ENCODE results near the gene PARN.

The PARN gene

GRCh38 chr16:14495213-14496046, 134.6 kb downstream of the PARN start:
- DNase-seq, result no peak

GRCh38 chr16:14494396-14494966, 135.6 kb downstream of the PARN start:
- no peak for DNase-seq

GRCh38 chr16:14493791-14494190, 136.3 kb downstream of the PARN start:
- no peak for DNase-seq

- DNase-seq, result no peak
These were observed 137.4 kb downstream of the PARN start for GRCh38 chr16:14492614-14493013.

GRCh38 chr16:14491861-14492529, 138.1 kb downstream of the PARN start:
- no peak for DNase-seq

DNA sequence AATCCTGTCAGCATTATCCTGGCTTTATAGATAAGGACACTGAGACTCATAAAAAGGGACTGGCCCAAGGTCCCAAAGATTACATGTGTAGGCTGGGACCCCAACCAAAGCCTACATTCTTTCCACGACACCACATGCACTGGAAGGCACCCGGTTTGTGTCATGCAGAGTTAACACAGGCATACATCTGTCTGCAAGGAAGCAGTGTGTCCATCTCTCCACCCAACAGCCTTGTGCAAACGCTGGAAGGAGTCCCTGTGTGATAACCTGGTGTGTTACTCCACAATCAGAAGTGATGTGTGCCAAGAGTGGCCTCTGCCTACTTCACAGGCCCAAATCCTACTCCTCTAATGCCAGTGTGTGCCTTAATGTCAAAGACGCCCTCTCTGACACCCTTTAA, 139.8 kb downstream of the PARN start:
- no peak for DNase-seq

GRCh38 chr16:14489460-14489859, 140.6 kb downstream of the PARN start:
- DNase-seq, result no peak

DNA sequence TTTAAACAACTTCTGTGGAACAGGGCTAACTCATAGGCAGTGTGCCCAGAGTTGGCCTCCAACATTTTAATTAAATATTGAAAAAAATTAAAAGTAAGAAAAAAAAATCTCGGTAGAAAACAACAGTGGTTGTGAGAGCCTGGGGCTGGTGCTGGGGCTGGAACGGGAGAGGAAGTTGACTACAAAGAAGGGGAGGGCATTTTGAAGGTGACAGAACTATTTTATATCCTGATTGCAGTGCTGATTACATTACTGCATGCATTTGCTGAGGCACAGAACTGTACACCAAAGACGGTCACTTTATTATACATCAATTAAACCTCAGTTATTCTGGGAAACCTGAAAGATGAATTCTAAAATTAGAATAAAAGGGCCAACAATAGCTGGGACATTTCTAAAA, 142.5 kb downstream of the PARN start:
- no peak for DNase-seq

DNA sequence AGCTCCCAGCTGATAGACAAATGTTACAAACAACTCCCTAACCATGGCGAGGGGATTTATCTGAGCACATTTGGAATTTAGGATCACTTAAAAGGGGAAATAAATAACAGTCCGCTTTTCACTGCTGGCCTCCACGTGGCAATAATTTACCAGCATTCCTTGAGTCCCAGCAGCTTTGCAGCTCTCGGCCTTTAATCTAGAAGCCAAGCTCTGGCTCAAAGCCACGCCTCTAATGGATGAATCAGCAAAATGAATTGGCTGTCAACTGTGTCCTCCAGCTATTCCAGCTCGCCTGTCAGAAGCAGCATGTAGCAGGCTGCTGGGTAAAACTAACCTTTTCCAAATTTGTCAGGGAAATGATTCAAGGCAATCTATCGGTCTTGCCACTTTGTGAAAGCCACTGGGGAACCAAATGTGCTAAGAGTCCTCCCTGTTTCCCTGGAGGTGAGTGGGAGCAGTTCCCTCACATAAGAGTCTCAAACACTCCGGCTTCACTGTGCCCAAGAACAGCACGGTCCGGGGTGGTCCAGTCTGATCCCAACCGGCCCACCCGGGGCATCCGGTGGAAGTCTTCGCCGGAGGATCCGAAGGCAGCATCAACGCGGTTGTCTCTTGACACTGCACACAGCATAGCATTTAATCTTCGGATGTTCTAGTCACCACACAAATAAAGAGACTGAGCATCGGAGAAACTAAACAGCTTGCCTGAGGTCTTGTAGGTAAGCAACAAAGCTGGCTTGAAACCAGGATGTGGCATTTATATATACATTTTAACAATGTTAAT, 143.3 kb downstream of the PARN start:
- no peak for DNase-seq

DNA sequence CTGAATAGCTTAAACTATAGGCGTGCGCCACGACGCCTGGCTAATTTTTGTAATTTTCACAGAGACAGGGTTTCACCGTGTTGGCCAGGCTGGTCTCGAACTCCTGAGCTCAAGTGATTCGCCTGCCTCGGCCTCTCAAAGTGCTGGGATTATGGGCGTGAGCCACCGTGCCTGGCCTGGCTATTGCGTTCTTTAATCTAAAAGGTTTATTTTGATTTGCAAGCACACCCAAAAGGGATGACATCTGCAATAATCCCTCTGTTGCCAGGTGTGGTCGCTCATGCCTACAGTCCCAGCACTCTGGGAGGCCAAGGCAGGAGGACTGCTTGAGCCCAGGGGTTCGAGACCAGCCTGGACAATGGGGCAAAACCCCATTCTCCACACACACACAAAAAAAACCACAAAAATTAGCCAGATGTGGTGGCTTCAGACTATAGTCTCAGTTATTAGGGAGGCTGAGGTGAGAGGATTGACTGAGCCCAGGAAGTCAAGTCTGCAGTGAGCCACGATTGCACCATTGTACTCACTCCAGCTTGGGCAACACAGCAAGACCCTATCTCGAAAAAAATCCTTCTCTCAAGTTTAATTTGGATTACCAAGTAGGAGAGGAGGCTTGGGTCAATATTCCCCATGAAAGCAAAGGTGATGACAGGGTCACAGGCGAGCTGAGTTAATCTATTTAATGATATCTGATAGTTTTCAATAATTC, 144.1 kb downstream of the PARN start:
- DNase-seq, result no peak

GRCh38 chr16:14485121-14485551, 144.9 kb downstream of the PARN start:
- DNase-seq, result no peak

- no peak for DNase-seq
These were observed 146.2 kb downstream of the PARN start for GRCh38 chr16:14483819-14484385.

DNA sequence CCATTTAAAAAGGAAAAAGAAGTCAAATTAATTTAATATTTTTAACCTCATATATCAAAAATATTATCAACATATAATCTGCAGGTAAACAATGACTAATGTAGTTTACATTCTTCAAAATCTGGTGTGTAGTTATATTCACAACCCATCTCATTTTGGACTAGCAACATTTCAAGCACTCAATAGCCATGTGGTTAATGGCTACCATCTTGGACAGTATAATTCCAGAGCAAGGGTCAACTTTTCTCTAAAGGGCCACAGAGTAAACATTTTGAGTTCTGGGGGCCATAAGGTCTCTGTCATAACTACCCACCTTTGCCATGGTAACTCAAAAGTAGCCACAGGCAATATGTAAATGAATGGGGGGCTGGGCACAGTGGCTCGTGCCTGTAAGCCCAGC, 153.9 kb downstream of the PARN start:
- no peak for DNase-seq

GRCh38 chr16:14475370-14476139, 154.5 kb downstream of the PARN start:
- no peak for DNase-seq

GRCh38 chr16:14473488-14473887, 156.6 kb downstream of the PARN start:
- DNase-seq, result no peak

DNA sequence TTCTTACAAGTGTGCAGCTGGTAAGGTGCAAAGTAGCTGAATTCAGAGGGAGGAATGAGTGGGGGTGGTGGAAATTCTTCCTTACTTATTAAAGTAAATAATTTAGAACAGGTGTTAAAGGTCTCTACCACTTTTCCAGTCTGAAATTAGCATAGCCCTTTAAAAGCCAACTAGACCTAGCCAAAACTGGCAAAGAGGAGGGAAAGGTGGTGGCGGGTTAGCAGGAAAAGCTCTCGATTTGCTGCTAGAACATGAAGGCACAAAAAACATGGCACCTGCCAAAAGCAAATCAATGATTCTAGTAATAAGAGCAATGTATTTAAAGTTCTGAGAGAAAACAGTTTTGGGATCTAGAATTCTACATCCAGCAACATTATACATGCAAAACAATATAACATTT, 157.7 kb downstream of the PARN start:
- DNase-seq, result no peak

DNA sequence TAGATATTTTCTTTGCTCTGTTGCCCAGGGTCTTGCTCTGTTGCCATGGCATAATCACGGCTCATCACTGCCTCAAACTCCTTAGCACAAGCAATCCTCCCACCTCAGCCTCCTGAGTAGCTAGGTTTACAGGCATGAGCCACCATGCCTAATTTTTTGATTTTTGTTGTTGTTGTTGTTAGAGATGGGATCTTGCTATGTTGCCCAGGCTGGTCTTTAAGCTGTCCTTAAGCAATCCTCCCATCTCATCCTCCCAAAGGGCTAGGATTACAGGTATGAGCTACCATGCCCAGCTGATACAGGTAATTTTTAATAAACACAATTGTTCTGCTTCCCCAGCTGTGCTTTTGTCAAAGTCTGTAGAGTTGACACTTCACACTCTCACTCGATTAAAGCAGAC, 159.3 kb downstream of the PARN start:
- DNase-seq, result no peak

GRCh38 chr16:14465799-14466198, 164.3 kb downstream of the PARN start:
- no peak for DNase-seq

DNA sequence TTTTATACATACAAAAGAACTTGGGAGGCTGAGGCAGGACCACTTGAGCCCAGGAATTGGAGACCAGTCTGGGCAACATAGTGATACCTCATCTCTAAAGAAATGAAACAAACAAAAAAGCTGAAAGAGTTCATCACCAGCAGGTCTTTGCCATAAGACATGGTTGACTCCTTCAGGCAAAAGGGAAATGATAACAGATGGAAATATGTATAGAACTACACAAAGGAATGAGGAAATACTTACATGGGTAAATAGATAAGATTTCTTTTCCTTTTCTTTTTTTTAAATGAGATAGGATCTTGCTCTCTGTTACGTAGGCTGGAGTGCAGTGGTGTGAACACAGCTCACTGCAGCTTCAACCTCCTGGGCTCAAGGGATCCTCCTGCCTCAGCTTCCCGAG, 165.3 kb downstream of the PARN start:
- no peak for DNase-seq

DNA sequence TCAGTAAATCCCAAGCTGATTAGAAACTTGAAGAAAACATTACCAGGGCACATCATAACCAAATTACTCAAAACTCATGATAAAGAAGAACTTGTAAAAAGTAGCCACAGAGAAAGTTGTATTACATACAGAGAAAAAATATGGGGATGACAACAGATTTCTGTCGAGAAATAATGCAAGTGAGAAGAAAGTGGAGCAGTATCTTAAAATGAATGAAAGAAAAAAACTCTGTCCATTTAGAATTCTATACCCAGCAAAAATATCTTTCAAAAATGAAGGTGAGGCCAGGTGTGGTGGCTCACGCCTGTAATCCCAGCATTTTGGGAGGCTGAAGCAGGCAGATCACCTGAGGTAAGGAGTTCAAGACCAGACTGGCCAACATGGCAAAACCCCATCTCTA, 165.9 kb downstream of the PARN start:
- no peak for DNase-seq

DNA sequence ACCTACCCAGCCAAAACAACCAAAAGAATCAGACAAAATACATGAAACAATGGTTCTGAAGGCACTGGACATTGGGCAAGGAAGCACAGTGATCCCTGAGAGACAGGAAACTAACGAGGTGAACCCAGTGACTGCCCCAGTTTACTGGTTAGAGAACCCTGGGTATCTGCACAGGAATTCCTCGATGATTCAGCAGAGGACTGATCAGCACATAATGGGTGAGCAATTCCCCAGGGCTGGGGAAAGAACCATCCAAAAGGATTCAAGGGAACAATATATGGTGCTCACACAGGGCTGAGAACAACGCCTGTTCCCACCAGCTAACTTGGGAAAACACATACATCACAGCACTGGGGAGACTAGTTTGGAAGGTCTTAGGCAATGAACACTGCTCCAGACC, 167.2 kb downstream of the PARN start:
- DNase-seq, result no peak

GRCh38 chr16:14460726-14461125, 169.3 kb downstream of the PARN start:
- DNase-seq, result no peak
